Stromal cell of bone marrow (primary cell): ENCODE data around the gene KIAA0513.
"Not testable (repeated sequence)": the region's sequence is repeated elsewhere in the genome, so short reads cannot be mapped to it uniquely, and the experiment has no call there.

ENCODE experiments used
- DNase-seq: peaks from one replicate; pipeline ENCODE4 v3.0.0-alpha.2; 2012; ENCODE audit warnings: low read depth

KIAA0513 gene

DNA sequence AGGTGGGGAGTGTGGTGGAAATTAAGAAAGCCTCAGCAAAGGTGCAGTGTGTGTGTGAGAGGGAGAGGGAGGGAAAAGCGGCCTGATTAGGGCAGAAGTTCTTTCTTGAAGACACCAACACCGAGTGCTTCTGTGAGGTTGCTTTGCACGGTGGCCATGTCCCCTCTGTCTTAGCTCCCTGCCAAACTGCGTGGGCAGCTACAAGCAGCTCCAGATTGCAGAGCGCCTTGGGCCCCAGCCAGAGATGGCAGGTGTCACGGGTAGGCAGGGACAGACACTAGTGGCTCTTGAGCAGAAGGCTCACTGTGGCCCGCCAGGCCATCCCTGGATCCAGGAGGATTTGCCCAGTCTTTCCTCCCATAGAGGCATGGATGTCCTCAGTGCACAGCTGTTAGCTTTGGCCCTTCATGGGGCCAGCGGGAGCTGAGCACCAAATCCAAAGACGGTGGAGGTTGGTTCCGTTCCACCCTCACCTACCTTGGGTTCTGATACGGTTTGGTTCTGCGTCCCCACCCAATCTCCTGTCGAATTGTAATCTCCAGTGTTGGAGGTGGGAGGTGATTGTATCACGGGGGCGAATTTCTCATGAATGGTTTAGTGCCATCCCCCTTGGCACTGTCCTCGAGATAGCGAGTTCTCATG is 21.4 kb downstream of the KIAA0513 start:
- DNase-seq: no peak

- DNase-seq: no peak
These were observed 22.2 kb downstream of the KIAA0513 start for GRCh38 chr16:85049706-85050305.

DNA sequence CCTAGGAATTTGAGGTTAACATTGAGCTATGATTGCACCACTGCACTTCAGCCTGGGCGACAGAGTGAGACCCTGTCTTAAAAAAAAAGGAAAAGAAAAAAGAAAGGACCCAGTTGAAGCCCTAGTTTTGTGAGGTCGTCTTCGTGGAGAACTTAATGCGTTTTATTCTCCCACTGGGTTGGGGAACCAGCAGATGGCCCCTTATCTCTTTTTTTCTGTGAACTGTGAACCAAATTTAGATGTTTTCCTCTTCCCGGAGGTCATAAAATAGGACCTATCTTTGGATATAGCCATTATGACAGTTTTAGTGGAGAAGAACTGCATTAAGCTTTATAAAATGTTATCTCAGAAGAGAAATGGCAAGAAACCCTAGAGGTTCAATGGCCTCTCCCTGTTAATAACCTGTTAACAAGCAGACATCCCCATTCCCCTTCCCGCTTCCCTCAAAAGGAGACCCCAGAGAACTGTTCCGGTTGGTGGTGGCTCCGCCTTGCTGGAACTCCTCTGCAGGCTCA is 23.5 kb downstream of the KIAA0513 start:
- DNase-seq: no peak

DNA sequence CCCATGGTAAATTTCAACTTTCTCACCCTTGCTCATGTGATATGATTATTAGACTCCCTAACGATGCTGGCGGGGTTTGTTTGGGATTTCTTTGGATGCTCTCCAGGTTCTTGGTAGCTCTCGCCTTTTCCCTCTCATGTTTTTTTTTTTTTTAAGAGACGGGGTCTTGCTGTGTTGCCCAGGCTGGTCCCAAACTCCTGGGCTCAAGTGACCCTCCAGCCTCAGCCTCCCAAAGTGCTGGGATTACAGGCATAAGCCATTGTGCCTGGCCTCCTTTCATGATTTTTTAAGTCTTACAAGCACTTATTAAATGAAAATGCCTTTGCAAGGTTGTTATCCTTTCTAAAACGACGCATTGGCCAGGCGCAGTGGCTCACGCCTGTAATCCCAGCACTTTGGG is 24.1 kb downstream of the KIAA0513 start:
- DNase-seq: no peak

DNA sequence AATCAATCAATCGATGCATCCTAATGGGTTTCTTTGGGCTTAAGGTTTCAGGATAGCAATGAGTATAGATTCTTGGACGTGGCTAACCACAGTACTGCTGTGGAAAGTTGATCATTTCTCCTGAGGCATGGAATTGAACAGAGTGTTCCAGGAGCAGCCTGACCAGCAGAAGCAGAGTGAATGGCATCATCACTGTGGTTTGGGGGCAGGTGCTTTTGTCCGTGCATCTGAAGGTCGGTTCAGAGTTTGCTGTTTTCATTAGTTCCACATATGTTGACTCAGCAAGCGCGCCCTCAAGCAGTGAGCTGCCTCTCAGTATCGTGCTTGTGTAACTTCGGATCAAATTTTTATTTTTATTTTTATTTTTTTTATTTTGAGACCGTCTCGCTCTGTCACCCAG is 24.9 kb downstream of the KIAA0513 start:
- no peak for DNase-seq

- not testable (repeated sequence) for DNase-seq
These were observed 26.7 kb downstream of the KIAA0513 start for GRCh38 chr16:85054321-85054720.

DNA sequence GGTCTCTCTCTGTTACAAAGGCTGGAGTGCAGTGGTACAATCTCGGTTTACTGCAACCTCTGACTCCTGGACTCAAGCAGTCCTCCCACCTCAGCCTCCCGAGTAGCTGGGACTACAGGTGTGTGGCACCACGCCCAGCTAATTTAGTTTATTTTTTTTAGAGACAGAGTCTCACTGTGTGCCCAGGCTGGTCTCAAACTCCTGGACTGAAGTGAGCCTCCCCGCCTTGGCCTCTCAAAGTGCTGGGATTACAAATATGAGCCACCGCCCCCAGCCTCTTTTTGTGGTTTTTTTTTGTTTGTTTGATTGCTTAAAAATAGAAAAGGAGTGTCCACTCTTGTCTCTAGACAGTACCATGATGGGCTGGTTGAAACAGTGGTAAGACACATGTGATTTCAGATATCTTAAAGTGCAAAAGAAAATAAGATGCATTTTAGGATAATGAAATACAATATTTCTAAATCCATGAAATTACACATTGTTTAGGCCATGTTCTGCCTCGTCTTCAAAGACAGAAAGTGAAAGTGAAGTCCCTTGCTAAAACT is 27.4 kb downstream of the KIAA0513 start:
- no peak for DNase-seq

DNA sequence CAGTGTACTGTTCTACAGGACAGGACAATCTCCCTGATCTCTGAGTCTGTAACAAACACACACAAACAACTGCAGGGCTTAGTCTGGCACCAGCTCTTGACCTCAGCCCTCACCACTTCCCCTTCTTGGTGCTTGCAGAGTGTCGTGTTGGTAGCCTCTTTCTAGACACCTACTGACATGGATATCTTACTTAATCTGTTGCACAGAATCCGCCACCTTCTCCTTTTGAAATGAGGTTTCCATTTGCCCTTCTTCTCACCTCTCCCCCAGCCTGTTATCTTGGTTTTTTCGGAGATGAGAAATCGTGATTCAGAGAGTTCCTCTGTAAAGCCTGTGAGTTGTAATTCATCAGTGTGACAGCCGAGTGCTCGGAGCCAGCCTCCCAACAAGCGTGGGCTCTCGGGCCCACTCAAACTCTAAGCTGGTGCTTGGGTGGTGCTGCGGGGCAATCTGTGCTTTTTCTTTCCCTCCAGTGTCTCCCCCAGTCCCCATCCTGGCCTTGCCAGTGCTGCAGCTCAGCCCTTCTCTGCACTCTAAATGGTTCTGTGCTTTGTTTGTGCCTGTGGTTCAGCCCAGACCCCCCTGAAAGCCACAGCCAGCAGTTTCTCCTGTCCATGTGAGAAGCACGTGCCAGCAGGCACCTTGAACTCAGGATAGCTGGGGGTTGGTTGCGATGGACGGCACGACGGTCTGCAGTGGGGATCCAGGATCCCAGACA is 28.1 kb downstream of the KIAA0513 start:
- peak; percentile 27 for DNase-seq

DNA sequence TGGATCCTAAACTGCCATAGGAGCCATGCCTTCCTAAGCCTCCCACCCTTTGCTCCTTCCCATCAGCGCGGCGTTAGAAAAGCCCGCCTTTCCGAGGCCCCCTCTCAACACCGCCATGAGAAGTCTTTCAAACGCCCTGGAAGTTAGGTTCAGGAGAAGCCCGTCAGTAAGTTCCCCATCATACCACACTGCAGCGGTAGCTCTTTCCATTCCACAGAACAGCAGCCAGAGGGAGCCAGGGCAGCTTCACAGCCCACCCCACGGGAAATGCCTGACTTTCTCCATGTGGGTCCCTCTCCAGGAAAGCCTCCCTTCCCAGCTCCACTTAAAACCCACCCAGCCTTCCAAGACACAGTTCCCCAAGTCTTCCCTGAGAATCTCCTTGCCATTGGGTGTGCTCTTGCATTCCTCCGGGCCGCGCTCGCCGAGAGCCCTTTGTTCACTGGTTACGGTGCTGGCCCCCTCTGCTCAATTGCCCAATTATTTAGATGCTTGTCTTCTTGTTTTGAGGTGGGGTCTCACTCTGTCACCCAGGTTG is 28.7 kb downstream of the KIAA0513 start:
- no peak for DNase-seq

DNA sequence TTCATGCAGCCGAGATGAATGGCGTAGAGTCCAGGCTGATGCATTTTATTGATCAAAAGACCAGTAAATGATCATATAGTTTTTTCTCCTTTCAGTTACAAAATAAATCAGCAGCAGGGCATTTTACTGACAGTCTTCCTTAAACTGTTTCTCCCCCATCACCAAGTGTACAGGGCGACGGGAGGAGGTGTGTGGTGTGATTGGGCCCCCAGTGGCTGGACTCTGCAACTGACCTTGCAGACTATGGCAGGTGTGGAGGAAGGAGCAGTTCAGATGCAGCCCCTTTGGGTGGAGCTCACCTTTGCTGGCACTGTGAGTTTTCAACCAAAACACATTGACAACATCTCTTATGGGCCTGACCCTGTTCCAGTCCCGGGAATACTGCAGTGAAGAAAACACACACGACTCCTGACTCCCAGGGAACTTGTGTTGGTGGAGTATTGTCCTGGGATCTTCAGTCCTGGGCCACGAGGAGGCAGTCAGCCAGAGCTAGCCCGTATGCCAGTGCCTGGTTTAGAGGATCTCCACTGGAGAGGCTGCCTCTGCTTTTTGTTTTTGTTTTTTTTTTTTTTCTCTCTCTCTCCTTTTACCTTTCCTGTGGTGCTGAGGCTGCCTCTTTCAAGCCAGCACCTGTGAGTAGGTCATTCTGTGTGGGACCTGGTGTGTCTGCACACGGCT is 29.8 kb downstream of the KIAA0513 start:
- DNase-seq: no peak

DNA sequence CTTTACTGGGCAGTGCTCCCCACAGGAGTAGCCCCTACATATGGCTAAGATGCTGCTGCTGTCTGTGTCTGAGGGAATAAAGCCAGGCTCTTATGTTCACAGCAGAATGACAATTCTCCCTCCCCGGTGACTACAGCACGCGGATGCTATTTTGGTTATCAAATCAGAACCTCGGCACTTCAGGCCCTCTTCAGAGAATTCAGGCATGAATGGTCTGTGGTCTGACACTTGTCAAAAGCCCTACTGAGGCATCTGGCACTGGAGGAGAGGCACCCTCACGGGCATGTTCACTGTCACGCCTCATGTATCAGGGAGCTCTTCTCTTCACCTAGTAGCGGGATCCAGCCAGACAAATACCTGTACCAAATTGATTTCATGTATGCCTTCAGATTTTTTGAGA is 30.4 kb downstream of the KIAA0513 start:
- DNase-seq: no peak

DNA sequence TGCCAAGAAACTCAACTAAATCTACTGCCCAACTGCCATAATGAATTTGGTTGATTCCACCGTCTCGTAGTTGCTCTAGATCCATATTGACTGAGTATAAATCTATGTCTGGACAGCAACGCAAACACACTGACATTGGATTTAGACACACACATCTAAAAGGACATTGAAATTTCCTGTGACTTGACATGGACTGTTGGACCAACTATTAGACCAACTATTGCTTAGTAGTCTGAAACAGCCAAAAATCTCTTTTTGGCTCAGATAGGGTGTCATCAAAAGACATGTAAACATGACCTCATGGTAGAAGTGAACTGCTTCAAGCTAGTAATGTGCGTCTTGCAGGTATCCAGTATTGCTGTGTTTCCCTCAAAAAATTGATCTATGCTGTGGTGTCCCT is 31.3 kb downstream of the KIAA0513 start:
- no peak for DNase-seq

GRCh38 chr16:85061566-85061965 is 34.0 kb downstream of the KIAA0513 start:
- DNase-seq: no peak

GRCh38 chr16:85062323-85062722 is 34.7 kb downstream of the KIAA0513 start:
- no peak for DNase-seq

DNA sequence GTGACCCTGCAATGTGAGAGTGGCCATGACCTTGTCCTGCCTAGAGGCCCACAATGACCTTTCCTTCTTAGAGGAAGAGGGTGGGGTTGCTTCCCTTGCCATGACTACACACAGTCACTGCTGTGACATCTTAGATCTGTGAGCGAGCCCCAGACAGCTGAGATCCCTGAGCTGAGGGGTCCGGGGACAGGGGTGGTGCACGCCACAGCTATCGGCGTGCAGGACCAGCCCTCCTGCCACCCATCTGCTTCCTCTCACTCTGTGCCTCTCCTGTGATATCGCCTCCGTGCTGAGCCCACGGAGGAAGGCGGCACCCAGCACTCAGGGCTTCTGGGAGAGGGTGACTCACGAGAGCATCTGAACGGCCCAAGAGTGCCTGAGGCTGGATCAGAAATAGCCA is 35.2 kb downstream of the KIAA0513 start:
- no peak for DNase-seq

DNA sequence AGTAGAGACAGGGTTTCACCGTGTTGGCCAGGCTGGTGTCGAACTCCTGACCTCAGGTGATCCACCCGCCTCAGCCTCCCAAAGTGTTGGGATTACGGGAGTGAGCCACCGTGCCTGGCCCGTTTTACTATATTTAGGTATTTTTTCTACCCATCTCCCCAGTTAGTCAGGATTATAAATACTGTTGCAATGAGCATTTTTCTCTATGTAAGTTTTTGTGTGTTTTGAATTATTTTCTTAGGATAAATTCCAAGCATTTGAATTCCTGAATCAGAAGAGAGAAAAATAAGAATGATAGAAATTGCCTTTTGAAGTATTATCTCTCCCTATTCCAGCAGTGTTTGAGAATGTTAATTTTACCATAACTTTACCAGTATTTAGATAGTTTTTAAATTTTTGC is 36.6 kb downstream of the KIAA0513 start:
- no peak for DNase-seq

DNA sequence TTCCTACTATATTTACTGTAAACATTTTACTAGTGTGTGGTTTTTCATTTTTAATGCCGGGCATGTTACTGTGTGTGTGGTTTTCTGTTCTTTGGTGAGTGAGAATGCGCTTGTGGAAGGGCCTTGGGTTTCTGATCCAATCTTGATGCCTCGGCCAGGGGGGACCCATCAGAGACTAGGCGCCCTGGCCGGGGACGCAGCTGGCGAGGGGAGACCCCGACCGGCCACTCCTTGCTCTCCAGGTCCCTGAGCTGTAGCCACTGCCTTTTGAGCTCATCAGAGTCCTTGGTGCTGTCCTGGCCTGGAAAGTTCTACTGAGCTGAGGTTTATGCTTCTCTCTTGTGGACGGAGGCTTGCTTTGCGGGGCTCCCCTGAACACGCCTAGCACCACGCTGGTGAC is 37.5 kb downstream of the KIAA0513 start:
- no peak for DNase-seq

GRCh38 chr16:85066346-85066885 is 38.8 kb downstream of the KIAA0513 start:
- DNase-seq: no peak

GRCh38 chr16:85067024-85067423 is 39.4 kb downstream of the KIAA0513 start:
- no peak for DNase-seq

DNA sequence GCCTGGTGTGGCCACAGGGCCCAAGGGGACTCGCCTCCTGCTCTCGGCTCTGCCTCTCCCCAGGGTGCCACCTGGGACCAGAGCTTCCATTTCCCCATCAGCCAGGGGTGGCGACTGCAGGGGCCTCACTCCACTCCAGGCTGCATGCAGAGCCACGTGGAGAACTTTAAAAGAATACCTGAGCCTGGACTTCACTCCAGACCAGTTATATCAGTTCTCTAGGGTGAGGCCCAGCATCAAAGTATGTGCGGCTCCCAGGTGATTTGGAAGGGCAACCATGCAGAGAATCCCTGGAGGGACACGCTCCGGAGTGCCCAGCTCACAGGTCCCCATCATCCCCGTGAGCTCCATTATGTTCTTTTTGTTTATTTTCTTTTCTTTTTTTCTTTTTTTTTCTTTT is 39.8 kb downstream of the KIAA0513 start:
- no peak for DNase-seq

DNA sequence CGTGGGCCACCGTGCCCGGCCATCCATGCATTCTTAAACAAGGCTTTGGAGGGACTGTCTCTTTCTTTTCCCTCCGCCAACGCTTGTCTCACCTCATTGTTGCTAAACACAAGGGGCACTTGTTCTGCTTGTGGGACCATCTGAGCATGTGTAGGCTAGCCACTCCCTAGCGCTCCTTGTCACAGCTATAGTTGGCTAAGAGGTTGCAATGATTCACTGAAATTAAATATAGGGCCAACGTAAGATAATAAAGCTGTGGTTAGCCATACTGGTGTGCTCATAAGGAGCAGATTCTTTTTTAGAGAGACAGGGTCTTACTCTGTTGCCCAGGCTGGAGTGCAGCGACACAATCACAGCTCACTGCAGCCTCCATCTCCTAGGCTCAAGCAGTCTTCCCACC is 41.2 kb downstream of the KIAA0513 start:
- no peak for DNase-seq

- DNase-seq: no peak
These were observed 41.6 kb downstream of the KIAA0513 start for GRCh38 chr16:85069171-85069570.
